HS-27A (cell line): Measurements from ENCODE around the gene ALKBH2.
"Not testable (repeated sequence)": the region's sequence is repeated elsewhere in the genome, so short reads cannot be mapped to it uniquely, and the experiment has no call there.

ENCODE experiments used
- DNase-seq: peaks from one replicate; pipeline ENCODE4 v3.0.0-alpha.2; 2012; ENCODE audit warnings: low read depth, missing footprints

ALKBH2 gene

GRCh38 chr12:109065853-109066193 is 27.4 kb downstream of the ALKBH2 start:
- DNase-seq, result no peak

GRCh38 chr12:109065154-109065852 is 28.0 kb downstream of the ALKBH2 start:
- no peak for DNase-seq

GRCh38 chr12:109064143-109064542 is 29.1 kb downstream of the ALKBH2 start:
- no peak for DNase-seq

- no peak for DNase-seq
These were observed 34.5 kb downstream of the ALKBH2 start for GRCh38 chr12:109058773-109059172.

GRCh38 chr12:109057376-109057775 is 35.9 kb downstream of the ALKBH2 start:
- DNase-seq, result no peak

GRCh38 chr12:109056891-109057290 is 36.4 kb downstream of the ALKBH2 start:
- DNase-seq, result no peak

GRCh38 chr12:109054520-109054919 is 38.8 kb downstream of the ALKBH2 start:
- no peak for DNase-seq

- not testable (repeated sequence) for DNase-seq
These were observed 39.2 kb downstream of the ALKBH2 start for GRCh38 chr12:109054124-109054513.

- no peak for DNase-seq
These were observed 39.7 kb downstream of the ALKBH2 start for GRCh38 chr12:109053382-109054123.

GRCh38 chr12:109052414-109053323 is 40.6 kb downstream of the ALKBH2 start, which contains the start of gene USP30:
Gene USP30 (plus strand): TSS chr12:109052576. CDS start chr12:109052679, 103 bp downstream.
- peak; percentile 55 for DNase-seq

- DNase-seq, result no peak
These were observed 41.2 kb downstream of the ALKBH2 start for GRCh38 chr12:109052097-109052413.

- DNase-seq, result not testable (repeated sequence)
These were observed 43.5 kb downstream of the ALKBH2 start for GRCh38 chr12:109049794-109050193.

- DNase-seq, result not testable (repeated sequence)
These were observed 44.6 kb downstream of the ALKBH2 start for GRCh38 chr12:109048706-109049105.

GRCh38 chr12:109047081-109047805 is 46.0 kb downstream of the ALKBH2 start:
- DNase-seq, result no peak

- DNase-seq, result no peak
These were observed 49.0 kb downstream of the ALKBH2 start for GRCh38 chr12:109044241-109044640.
